Hepatocyte (in vitro differentiated cells): Measurements from ENCODE around the gene BRMS1L. TPM values are rescaled to one million over a fixed set of nuclear protein-coding genes. Genes with fewer than 3 reads are reported as not detected.

Experiments
- DNase-seq: peaks from one replicate; pipeline ENCODE4 v3.0.0-alpha.2; 2016; ENCODE audit warnings: low spot score
- H2AFZ ChIP-seq: fragments of 200-600 bp; sonication (generic); 2 replicates; pipeline ENCODE4 v1.6.0; 2016; ENCODE audit warnings: antibody characterized with exemption, mild to moderate bottlenecking
- H3K27ac ChIP-seq: fragments of 200-600 bp; sonication (generic); 2 replicates; pipeline ENCODE4 v1.5.1; 2016; ENCODE audit warnings: mild to moderate bottlenecking
- H3K27me3 ChIP-seq: fragments of 200-600 bp; sonication (generic); 2 replicates; pipeline ENCODE4 v1.6.1; 2016
- H3K36me3 ChIP-seq: fragments of 200-600 bp; sonication (generic); replicated peaks from 2 replicates; pipeline ENCODE4 v1.5.1; 2016; ENCODE audit warnings: low read depth; ENCODE audit not compliant: insufficient read depth
- H3K4me1 ChIP-seq: fragments of 200-600 bp; sonication (generic); 2 replicates; pipeline ENCODE4 v1.5.1; 2016; ENCODE audit warnings: mild to moderate bottlenecking, moderate library complexity; ENCODE audit not compliant: insufficient read depth
- H3K4me2 ChIP-seq: fragments of 200-600 bp; sonication (generic); 2 replicates; pipeline ENCODE4 v1.6.0; 2016
- H3K4me3 ChIP-seq: fragments of 200-600 bp; sonication (generic); 2 replicates; pipeline ENCODE4 v1.5.1; 2016; ENCODE audit warnings: mild to moderate bottlenecking
- H3K79me2 ChIP-seq: fragments of 200-600 bp; sonication (generic); 2 replicates; pipeline ENCODE4 v1.6.0; 2017; ENCODE audit warnings: mild to moderate bottlenecking
- H3K9me2 ChIP-seq: fragments of 200-600 bp; sonication (generic); replicated peaks from 2 replicates; pipeline ENCODE4 v1.6.0; 2017; ENCODE audit warnings: mild to moderate bottlenecking; ENCODE audit not compliant: insufficient read depth
- H3K9me3 ChIP-seq: fragments of 200-600 bp; sonication (generic); 2 replicates; pipeline ENCODE4 v1.5.1; 2016; ENCODE audit warnings: low read depth, mild to moderate bottlenecking
- H4K20me1 ChIP-seq: fragments of 200-600 bp; sonication (generic); 2 replicates; pipeline ENCODE4 v1.6.0; 2016; ENCODE audit warnings: mild to moderate bottlenecking; ENCODE audit not compliant: insufficient read depth, poor library complexity, severe bottlenecking
- CTCF ChIP-seq: fragments of 200-600 bp; sonication (generic); IDR thresholded peaks from 2 replicates; pipeline ENCODE4 v1.5.1; 2016; ENCODE audit warnings: antibody characterized with exemption, mild to moderate bottlenecking; ENCODE audit not compliant: poor library complexity
- EZH2 ChIP-seq: fragments of 200-600 bp; sonication (generic); IDR thresholded peaks from 2 replicates; pipeline ENCODE4 v1.6.1; 2016; ENCODE audit warnings: antibody characterized with exemption, mild to moderate bottlenecking, borderline replicate concordance
- EZH2phosphoT487 ChIP-seq: fragments of 200-600 bp; sonication (generic); IDR thresholded peaks from one replicate; pipeline ENCODE4 v1.6.1; 2018; ENCODE audit warnings: antibody characterized with exemption, mild to moderate bottlenecking, low read depth, moderate library complexity; ENCODE audit not compliant: unreplicated experiment, severe bottlenecking
- WGBS: methylation state at CpG from one replicate; pipeline ENCODE4 v1.1.6; 2016; ENCODE audit warnings: low lambda C conversion rate; ENCODE audit errors: missing lambda C conversion rate; 5-methylcytosine and 5-hydroxymethylcytosine counted together
- polyA plus RNA-seq: library from polyadenylated mRNA; unstranded; fragments of >200 nt; fragmentation: Nextera tagmentation; extraction: Ambion mirVana; gene quantifications from 2 replicates; pipeline ENCODE4 v1.2.1, GENCODE V29; 2016
- total RNA-seq: library from RNA; depleted of rRNA; stranded (reverse); fragments of >200 nt; gene quantifications from 2 replicates; pipeline ENCODE4 v1.2.3, GENCODE V29; 2014

Gene BRMS1L
- total and polyA plus RNA-seq, 2 experiments from 2014 or later: 12.6 to 14.6 TPM

GRCh38 chr14:35806006-35806907 lies 19.9 kb upstream of the BRMS1L start:
- Histone ChIP-seq H3K4me2 (peak overlapping the region; percentile 93), H4K20me1 (peaks cover 33% of the 10 kb centered on the region)
- DNase-seq: no peak

GRCh38 chr14:35807131-35807961 lies 18.8 kb upstream of the BRMS1L start:
- Histone ChIP-seq H3K27me3 (no peaks in the 10 kb centered on the region), H3K4me1 (peaks cover 18% of the 10 kb centered on the region), H3K36me3 (no peaks in the 10 kb centered on the region), H3K4me3 (peak overlapping the region; percentile 61), H3K27ac (no peak overlapping the region), H3K4me2 (peak overlapping the region; percentile 93), H2AFZ (no peak overlapping the region), H3K9me3 (no peaks in the 10 kb centered on the region), H3K79me2 (peaks cover 61% of the 10 kb centered on the region), H4K20me1 (peaks cover 27% of the 10 kb centered on the region), H3K9me2 (no peaks in the 10 kb centered on the region)
- TF ChIP-seq EZH2 (no peak), EZH2phosphoT487 (no peak), CTCF (no peak)
- WGBS: 58% methylated on average over 8 of the region's 8 CpGs
- no peak for DNase-seq

More at GRCh38 chr14:35806006-35806907, 19.9 kb upstream of the BRMS1L start:
- Histone ChIP-seq H3K79me2 (peaks cover 72% of the 10 kb centered on the region), H3K4me3 (no peak overlapping the region), H3K27ac (no peak overlapping the region), H3K27me3 (no peaks in the 10 kb centered on the region), H3K9me3 (no peaks in the 10 kb centered on the region), H2AFZ (no peak overlapping the region), H3K9me2 (no peaks in the 10 kb centered on the region), H3K36me3 (no peaks in the 10 kb centered on the region), H3K4me1 (peaks cover 18% of the 10 kb centered on the region)
- TF ChIP-seq CTCF (no peak), EZH2phosphoT487 (no peak), EZH2 (no peak)
- 74% methylated on average over 2 of the region's 2 CpGs for WGBS

- H4K20me1 ChIP-seq: peaks cover 27% of the 10 kb centered on the region
- DNase-seq: peak; percentile 45
- 5% methylated on average over 11 of the region's 11 CpGs for WGBS
- no peaks in the 10 kb centered on the region for H3K27me3 ChIP-seq
- no peaks in the 10 kb centered on the region for H3K9me2 ChIP-seq
- no peaks in the 10 kb centered on the region for H3K36me3 ChIP-seq
- no peak for TF ChIP-seq EZH2
- no peak for TF ChIP-seq EZH2phosphoT487
- TF ChIP-seq CTCF: no peak
- peak overlapping the region; percentile 61 for H3K4me3 ChIP-seq
- H3K4me1 ChIP-seq: peaks cover 18% of the 10 kb centered on the region
- H3K9me3 ChIP-seq: no peaks in the 10 kb centered on the region
- H3K27ac ChIP-seq: peak overlapping the region; percentile 93
- H3K4me2 ChIP-seq: peak overlapping the region; percentile 93
- H3K79me2 ChIP-seq: peaks cover 53% of the 10 kb centered on the region
- H2AFZ ChIP-seq: peak overlapping the region; percentile 72
Measured at GRCh38 chr14:35808076-35808637, 18.0 kb upstream of the BRMS1L start.
